RWPE2 (cell line): ENCODE measurements around the gene ADRA2B.
A peak's percentile ranks its signal among the peaks of the same experiment; 100 is the strongest.

ENCODE experiments used
- ATAC-seq: fragments of 200-7000 bp; cut with Tn5 transposase; 3 replicates; pipeline ENCODE4 v1.9.1; 2021; ENCODE audit warnings: low read depth
- DNase-seq: peaks from one replicate; pipeline ENCODE4 v3.0.0-alpha.2; 2020; ENCODE audit warnings: low spot score
- H3K27ac ChIP-seq: fragments of 450-650 bp; 2 replicates; pipeline ENCODE4 v1.5.1; 2017; ENCODE audit warnings: mild to moderate bottlenecking; ENCODE audit not compliant: poor library complexity, severe bottlenecking
- H3K27me3 ChIP-seq: fragments of 250-450 bp; sonication (Bioruptor Pico); 2 replicates; pipeline ENCODE4 v1.5.1; 2021; ENCODE audit warnings: mild to moderate bottlenecking, moderate library complexity; ENCODE audit not compliant: insufficient read depth, poor library complexity, severe bottlenecking
- H3K36me3 ChIP-seq: fragments of 250-450 bp; sonication (Bioruptor Pico); 2 replicates; pipeline ENCODE4 v1.5.1; 2020; ENCODE audit warnings: low read depth, mild to moderate bottlenecking, moderate library complexity
- H3K4me1 ChIP-seq: fragments of 250-450 bp; sonication (Bioruptor Pico); 2 replicates; pipeline ENCODE4 v1.5.1; 2021; ENCODE audit warnings: mild to moderate bottlenecking, moderate library complexity; ENCODE audit not compliant: insufficient read depth, poor library complexity, severe bottlenecking
- H3K4me3 ChIP-seq: fragments of 250-450 bp; sonication (Bioruptor Pico); 2 replicates; pipeline ENCODE4 v1.5.1; 2021; ENCODE audit warnings: mild to moderate bottlenecking, moderate library complexity; ENCODE audit not compliant: severe bottlenecking
- H3K9me3 ChIP-seq: fragments of 250-450 bp; sonication (Bioruptor Pico); 2 replicates; pipeline ENCODE4 v1.5.1; 2021; ENCODE audit warnings: mild to moderate bottlenecking, moderate library complexity; ENCODE audit not compliant: severe bottlenecking
- CTCF ChIP-seq: fragments of 450-650 bp; IDR thresholded peaks from one replicate; pipeline ENCODE4 v1.5.1; 2017; ENCODE audit warnings: mild to moderate bottlenecking, moderate library complexity; ENCODE audit not compliant: poor library complexity, severe bottlenecking

The ADRA2B gene

GRCh38 chr2:96118698-96119388 lies 2.5 kb upstream of the ADRA2B start:
- Histone ChIP-seq H3K4me1 (no peaks in the 10 kb centered on the region), H3K4me3 (no peak overlapping the region), H3K9me3 (no peaks in the 10 kb centered on the region), H3K27me3 (no peaks in the 10 kb centered on the region), H3K36me3 (no peaks in the 10 kb centered on the region), H3K27ac (no peak overlapping the region)
- ATAC-seq (no peak), DNase-seq (peak; percentile 41)
- TF ChIP-seq CTCF: no peak

- no peaks in the 10 kb centered on the region for H3K36me3 ChIP-seq
- no peak overlapping the region for H3K4me3 ChIP-seq
- DNase-seq: peak; percentile 47
- ATAC-seq: peak; percentile 28; the same call in 1 of the 3 replicates
- no peaks in the 10 kb centered on the region for H3K9me3 ChIP-seq
- H3K4me1 ChIP-seq: no peaks in the 10 kb centered on the region
- TF ChIP-seq CTCF: no peak
- no peak overlapping the region for H3K27ac ChIP-seq
- no peaks in the 10 kb centered on the region for H3K27me3 ChIP-seq
These were observed 1.6 kb upstream of the ADRA2B start for GRCh38 chr2:96117701-96118588.

GRCh38 chr2:96116879-96117533 lies 635 bp upstream of the ADRA2B start:
- H3K36me3 ChIP-seq: no peaks in the 10 kb centered on the region
- H3K27me3 ChIP-seq: no peaks in the 10 kb centered on the region
- no peaks in the 10 kb centered on the region for H3K9me3 ChIP-seq
- ATAC-seq (peak; percentile 69), DNase-seq (peak; percentile 24)
- H3K4me3 ChIP-seq: peak overlapping the region; percentile 46
- H3K4me1 ChIP-seq: no peaks in the 10 kb centered on the region
- no peak overlapping the region for H3K27ac ChIP-seq
- TF ChIP-seq CTCF: peak; percentile 95

GRCh38 chr2:96115631-96116423 lies 544 bp downstream of the ADRA2B start:
- Histone ChIP-seq H3K36me3 (no peaks in the 10 kb centered on the region), H3K4me3 (peak overlapping the region; percentile 46), H3K9me3 (no peaks in the 10 kb centered on the region), H3K27me3 (no peaks in the 10 kb centered on the region), H3K4me1 (no peaks in the 10 kb centered on the region), H3K27ac (no peak overlapping the region)
- DNase-seq (peak; percentile 35), ATAC-seq (peak; percentile 4; the same call in 2 of the 3 replicates)
- no peak for TF ChIP-seq CTCF
